ENCODE results near the gene SEMA4D. TPM values are rescaled to one million over a fixed set of nuclear protein-coding genes. Genes with fewer than 3 reads are reported as not detected.

SEMA4D gene
- total RNA-seq, 1 donor, result 0.72 TPM

DNA sequence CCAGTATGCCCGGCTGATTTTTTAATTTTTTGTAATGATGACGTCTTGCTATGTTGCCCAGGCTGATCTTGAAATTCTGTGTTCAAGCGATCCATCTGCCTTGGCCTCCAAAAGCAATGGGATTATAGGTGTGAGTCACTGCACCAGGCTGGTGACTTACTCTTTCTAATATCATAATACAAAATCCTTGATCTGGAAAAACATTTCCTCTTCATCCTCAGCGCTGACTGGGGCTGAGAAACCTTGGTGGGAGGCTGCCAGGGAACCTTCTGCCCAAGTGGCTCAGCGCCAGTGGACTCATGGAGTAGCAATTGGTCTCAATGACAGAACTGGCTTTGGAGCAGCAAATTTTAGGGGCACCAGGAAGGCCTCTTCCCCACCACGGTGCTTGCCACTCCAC, 17.5 kb upstream of the SEMA4D start:
- Histone ChIP-seq H3K79me2 (ENCODE audit: insufficient read depth, low read length) (no peaks in the 10 kb centered on the region), H3K27ac (ENCODE audit: low read depth, low read length) (no peak overlapping the region), H3K9me3 (ENCODE audit: low read depth, low read length) (no peaks in the 10 kb centered on the region), H3K36me3 (ENCODE audit: insufficient read depth, low read length) (no peaks in the 10 kb centered on the region), H3K4me1 (ENCODE audit: insufficient read depth, low read length) (no peaks in the 10 kb centered on the region), H3K27me3 (ENCODE audit: insufficient read depth, low read length) (peaks cover 4% of the 10 kb centered on the region), H4K20me1 (ENCODE audit: insufficient read depth, low read length) (no peaks in the 10 kb centered on the region), H2AFZ (ENCODE audit: low read length) (no peak overlapping the region), H3K4me2 (ENCODE audit: insufficient read depth, low read length) (no peak overlapping the region), H3K4me3 (ENCODE audit: insufficient read depth, low read length) (no peak overlapping the region)
- TF ChIP-seq CTCF (IDR thresholded peaks at IDR 0.05; ENCODE audit: extremely low read depth, low read depth, low read length), result no peak
- no peak for DNase-seq (ENCODE audit: insufficient read length, low spot score, missing footprints)

DNA sequence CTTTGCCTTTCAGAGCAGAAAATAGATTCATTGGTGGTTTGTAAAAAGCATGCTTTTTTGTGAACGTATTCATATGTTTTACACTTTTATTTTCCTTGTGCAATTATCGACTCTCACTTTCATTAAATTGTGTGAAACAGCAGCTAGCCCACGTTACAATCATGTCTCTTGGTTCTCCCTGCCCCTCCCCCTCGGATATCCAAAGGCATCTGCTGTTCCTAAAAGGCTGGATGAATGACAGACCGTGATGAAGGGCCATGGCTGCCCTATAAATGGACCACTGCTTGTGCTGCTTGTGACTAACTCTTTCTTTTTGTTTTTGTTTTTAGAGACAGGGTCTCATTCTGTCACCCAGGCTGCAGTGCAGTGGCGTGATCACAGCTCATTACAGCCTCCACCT, 17.0 kb upstream of the SEMA4D start:
- no peak for TF ChIP-seq CTCF (IDR thresholded peaks at IDR 0.05; ENCODE audit: extremely low read depth, low read depth, low read length)
- no peaks in the 10 kb centered on the region for H3K36me3 ChIP-seq (ENCODE audit: insufficient read depth, low read length)
- DNase-seq (ENCODE audit: insufficient read length, low spot score, missing footprints), result no peak

DNA sequence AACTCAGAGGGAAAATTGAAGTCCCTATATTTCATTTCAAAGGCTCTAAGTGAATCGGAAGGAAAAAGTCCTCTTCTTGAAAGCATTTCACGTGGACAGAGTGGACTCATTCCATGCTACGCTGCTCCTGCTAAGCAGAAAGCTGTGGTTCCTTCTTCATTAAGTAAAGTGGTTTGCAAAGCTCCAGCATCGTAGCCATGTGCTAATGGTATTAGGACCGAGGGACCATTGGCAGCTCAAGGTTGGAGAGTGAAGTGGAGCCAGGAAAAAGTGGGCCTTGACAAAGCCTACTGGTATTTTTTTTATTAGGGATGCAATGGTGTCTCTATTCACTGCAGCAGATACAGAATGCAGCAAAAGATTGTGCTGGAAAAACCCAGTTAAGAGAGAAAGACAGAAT, 16.4 kb upstream of the SEMA4D start:
- Histone ChIP-seq H2AFZ (ENCODE audit: low read length) (no peak overlapping the region), H3K36me3 (ENCODE audit: insufficient read depth, low read length) (no peaks in the 10 kb centered on the region), H4K20me1 (ENCODE audit: insufficient read depth, low read length) (no peaks in the 10 kb centered on the region), H3K9me3 (ENCODE audit: low read depth, low read length) (no peaks in the 10 kb centered on the region), H3K4me3 (ENCODE audit: insufficient read depth, low read length) (no peak overlapping the region), H3K79me2 (ENCODE audit: insufficient read depth, low read length) (no peaks in the 10 kb centered on the region), H3K27me3 (ENCODE audit: insufficient read depth, low read length) (peaks cover 4% of the 10 kb centered on the region), H3K27ac (ENCODE audit: low read depth, low read length) (no peak overlapping the region), H3K4me1 (ENCODE audit: insufficient read depth, low read length) (no peaks in the 10 kb centered on the region), H3K4me2 (ENCODE audit: insufficient read depth, low read length) (no peak overlapping the region)
- no peak for TF ChIP-seq CTCF (IDR thresholded peaks at IDR 0.05; ENCODE audit: extremely low read depth, low read depth, low read length)
- no peak for DNase-seq (ENCODE audit: insufficient read length, low spot score, missing footprints)

More for the DNA sequence above, 17.0 kb upstream of the SEMA4D start:
- peaks cover 4% of the 10 kb centered on the region for H3K27me3 ChIP-seq (ENCODE audit: insufficient read depth, low read length)
- H3K4me3 ChIP-seq (ENCODE audit: insufficient read depth, low read length), result no peak overlapping the region
- no peaks in the 10 kb centered on the region for H3K4me1 ChIP-seq (ENCODE audit: insufficient read depth, low read length)
- H3K79me2 ChIP-seq (ENCODE audit: insufficient read depth, low read length), result no peaks in the 10 kb centered on the region
- no peaks in the 10 kb centered on the region for H4K20me1 ChIP-seq (ENCODE audit: insufficient read depth, low read length)
- no peak overlapping the region for H3K4me2 ChIP-seq (ENCODE audit: insufficient read depth, low read length)
- no peak overlapping the region for H3K27ac ChIP-seq (ENCODE audit: low read depth, low read length)
- no peak overlapping the region for H2AFZ ChIP-seq (ENCODE audit: low read length)
- H3K9me3 ChIP-seq (ENCODE audit: low read depth, low read length), result no peaks in the 10 kb centered on the region

- H3K4me3 ChIP-seq (ENCODE audit: insufficient read depth, low read length), result no peak overlapping the region
- no peak for TF ChIP-seq CTCF (IDR thresholded peaks at IDR 0.05; ENCODE audit: extremely low read depth, low read depth, low read length)
- H3K27ac ChIP-seq (ENCODE audit: low read depth, low read length), result no peak overlapping the region
These were observed 15.9 kb upstream of the SEMA4D start for GRCh38 chr9:89513837-89514236.

More at GRCh38 chr9:89513837-89514236, 15.9 kb upstream of the SEMA4D start:
- Histone ChIP-seq H2AFZ (ENCODE audit: low read length) (no peak overlapping the region), H3K27me3 (ENCODE audit: insufficient read depth, low read length) (peaks cover 4% of the 10 kb centered on the region), H4K20me1 (ENCODE audit: insufficient read depth, low read length) (no peaks in the 10 kb centered on the region), H3K36me3 (ENCODE audit: insufficient read depth, low read length) (no peaks in the 10 kb centered on the region), H3K4me1 (ENCODE audit: insufficient read depth, low read length) (no peaks in the 10 kb centered on the region), H3K4me2 (ENCODE audit: insufficient read depth, low read length) (no peak overlapping the region), H3K9me3 (ENCODE audit: low read depth, low read length) (no peaks in the 10 kb centered on the region), H3K79me2 (ENCODE audit: insufficient read depth, low read length) (no peaks in the 10 kb centered on the region)
- DNase-seq (ENCODE audit: insufficient read length, low spot score, missing footprints), result peak; percentile 8

Measured in osteoblast (primary cell).